HUES64 (cell line): ENCODE data around the gene CBFA2T3.

Source experiments
- H3K27ac ChIP-seq: 2 replicates; pipeline ENCODE4 v1.7.0; 2013; ENCODE audit warnings: low read depth, low read length, inconsistent platforms
- H3K27me3 ChIP-seq: 2 replicates; pipeline ENCODE4 v1.6.1; 2013; ENCODE audit warnings: mild to moderate bottlenecking, low read length; ENCODE audit not compliant: insufficient read depth
- H3K36me3 ChIP-seq: 2 replicates; pipeline ENCODE4 v1.6.1; 2013; ENCODE audit warnings: mild to moderate bottlenecking, low read length; ENCODE audit not compliant: insufficient read depth
- H3K4me1 ChIP-seq: 2 replicates; pipeline ENCODE4 v1.6.1; 2013; ENCODE audit warnings: mild to moderate bottlenecking, low read length, moderate library complexity; ENCODE audit not compliant: insufficient read depth
- H3K4me3 ChIP-seq: 2 replicates; pipeline ENCODE4 v1.5.1; 2013; ENCODE audit warnings: mild to moderate bottlenecking, low read length, moderate library complexity
- H3K9ac ChIP-seq: 2 replicates; pipeline ENCODE4 v1.6.1; 2013; ENCODE audit warnings: mild to moderate bottlenecking, low read depth, low read length
- H3K9me3 ChIP-seq: 2 replicates; pipeline ENCODE4 v1.6.1; 2013; ENCODE audit warnings: low read depth, low read length; ENCODE audit not compliant: insufficient read depth
- WGBS: fragments of 150-250, 120-280 bp; methylation state at CpG from one replicate; pipeline ENCODE4 v1.1.7; 2013; ENCODE audit warnings: missing lambda C conversion rate; 5-methylcytosine and 5-hydroxymethylcytosine counted together

The CBFA2T3 gene

GRCh38 chr16:88970539-88971065 lies 6.4 kb downstream of the CBFA2T3 start:
- H3K9ac ChIP-seq, result no peak overlapping the region
- 92% methylated on average over 31 of the region's 31 CpGs for WGBS
- H3K27me3 ChIP-seq, result no peaks in the 10 kb centered on the region
- no peak overlapping the region for H3K4me3 ChIP-seq
- H3K27ac ChIP-seq, result no peak overlapping the region
- H3K4me1 ChIP-seq, result no peaks in the 10 kb centered on the region
- H3K9me3 ChIP-seq, result no peaks in the 10 kb centered on the region
- no peaks in the 10 kb centered on the region for H3K36me3 ChIP-seq

GRCh38 chr16:88970050-88970449 lies 7.0 kb downstream of the CBFA2T3 start:
- H3K4me1 ChIP-seq, result no peaks in the 10 kb centered on the region
- H3K27me3 ChIP-seq, result no peaks in the 10 kb centered on the region
- WGBS, result 90% methylated on average over 20 of the region's 20 CpGs
- H3K4me3 ChIP-seq, result no peak overlapping the region
- no peaks in the 10 kb centered on the region for H3K36me3 ChIP-seq
- H3K27ac ChIP-seq, result no peak overlapping the region
- no peaks in the 10 kb centered on the region for H3K9me3 ChIP-seq
- H3K9ac ChIP-seq, result no peak overlapping the region

- no peak overlapping the region for H3K27ac ChIP-seq
- 79% methylated on average over 22 of the region's 22 CpGs for WGBS
- H3K9me3 ChIP-seq, result no peaks in the 10 kb centered on the region
- H3K4me3 ChIP-seq, result no peak overlapping the region
- H3K4me1 ChIP-seq, result no peaks in the 10 kb centered on the region
- no peaks in the 10 kb centered on the region for H3K27me3 ChIP-seq
- H3K36me3 ChIP-seq, result no peaks in the 10 kb centered on the region
- no peak overlapping the region for H3K9ac ChIP-seq
Observed at GRCh38 chr16:88969361-88969831, 7.6 kb downstream of the CBFA2T3 start.

- no peaks in the 10 kb centered on the region for H3K9me3 ChIP-seq
- H3K27me3 ChIP-seq, result no peaks in the 10 kb centered on the region
- H3K4me1 ChIP-seq, result no peaks in the 10 kb centered on the region
- H3K4me3 ChIP-seq, result no peak overlapping the region
- H3K27ac ChIP-seq, result no peak overlapping the region
- no peaks in the 10 kb centered on the region for H3K36me3 ChIP-seq
- 89% methylated on average over 31 of the region's 31 CpGs for WGBS
- H3K9ac ChIP-seq, result no peak overlapping the region
Observed at GRCh38 chr16:88968589-88969280, 8.3 kb downstream of the CBFA2T3 start.

GRCh38 chr16:88967830-88968588 lies 9.0 kb downstream of the CBFA2T3 start:
- H3K27ac ChIP-seq, result no peak overlapping the region
- H3K4me3 ChIP-seq, result no peak overlapping the region
- 89% methylated on average over 28 of the region's 29 CpGs for WGBS
- H3K36me3 ChIP-seq, result no peaks in the 10 kb centered on the region
- H3K27me3 ChIP-seq, result no peaks in the 10 kb centered on the region
- H3K4me1 ChIP-seq, result no peaks in the 10 kb centered on the region
- H3K9me3 ChIP-seq, result no peaks in the 10 kb centered on the region
- H3K9ac ChIP-seq, result no peak overlapping the region

- H3K4me1 ChIP-seq, result no peaks in the 10 kb centered on the region
- no peak overlapping the region for H3K9ac ChIP-seq
- WGBS, result 91% methylated on average over 47 of the region's 47 CpGs
- H3K27me3 ChIP-seq, result no peaks in the 10 kb centered on the region
- no peak overlapping the region for H3K27ac ChIP-seq
- H3K9me3 ChIP-seq, result no peaks in the 10 kb centered on the region
- H3K36me3 ChIP-seq, result no peaks in the 10 kb centered on the region
- no peak overlapping the region for H3K4me3 ChIP-seq
Observed at GRCh38 chr16:88966986-88967829, 9.8 kb downstream of the CBFA2T3 start.

GRCh38 chr16:88965826-88966480 lies 11.1 kb downstream of the CBFA2T3 start:
- Histone ChIP-seq H3K27me3 (no peaks in the 10 kb centered on the region), H3K4me3 (no peak overlapping the region), H3K4me1 (no peaks in the 10 kb centered on the region), H3K9me3 (no peaks in the 10 kb centered on the region), H3K9ac (no peak overlapping the region), H3K27ac (no peak overlapping the region), H3K36me3 (no peaks in the 10 kb centered on the region)
- WGBS, result 94% methylated on average over 19 of the region's 19 CpGs

- no peak overlapping the region for H3K9ac ChIP-seq
- H3K27me3 ChIP-seq, result no peaks in the 10 kb centered on the region
- no peaks in the 10 kb centered on the region for H3K9me3 ChIP-seq
- no peaks in the 10 kb centered on the region for H3K4me1 ChIP-seq
- no peaks in the 10 kb centered on the region for H3K36me3 ChIP-seq
- 92% methylated on average over 8 of the region's 8 CpGs for WGBS
- H3K4me3 ChIP-seq, result no peak overlapping the region
- H3K27ac ChIP-seq, result no peak overlapping the region
Observed at GRCh38 chr16:88965411-88965810, 11.6 kb downstream of the CBFA2T3 start.

GRCh38 chr16:88964636-88965035 lies 12.4 kb downstream of the CBFA2T3 start:
- H3K27me3 ChIP-seq, result no peaks in the 10 kb centered on the region
- H3K9ac ChIP-seq, result no peak overlapping the region
- no peaks in the 10 kb centered on the region for H3K4me1 ChIP-seq
- no peak overlapping the region for H3K27ac ChIP-seq
- no peaks in the 10 kb centered on the region for H3K9me3 ChIP-seq
- H3K36me3 ChIP-seq, result no peaks in the 10 kb centered on the region
- H3K4me3 ChIP-seq, result no peak overlapping the region

- H3K9ac ChIP-seq, result no peak overlapping the region
- H3K4me1 ChIP-seq, result no peaks in the 10 kb centered on the region
- no peak overlapping the region for H3K27ac ChIP-seq
- H3K27me3 ChIP-seq, result no peaks in the 10 kb centered on the region
- H3K36me3 ChIP-seq, result no peaks in the 10 kb centered on the region
- H3K9me3 ChIP-seq, result no peaks in the 10 kb centered on the region
- no peak overlapping the region for H3K4me3 ChIP-seq
- 86% methylated on average over 20 of the region's 20 CpGs for WGBS
Observed at GRCh38 chr16:88963583-88963982, 13.4 kb downstream of the CBFA2T3 start.
